Fibroblast of lung (primary cell): Measurements from ENCODE around the gene TNS3. TPM values are rescaled to one million over a fixed set of nuclear protein-coding genes. Genes with fewer than 3 reads are reported as not detected.

Experiments used
- DNase-seq, 2 donors: peaks; one replicate each; pipeline versions ENCODE4 v3.0.0 to v3.0.0-alpha.2; 2010; ENCODE audit warnings: low read depth in 2 of 2
- H2AFZ ChIP-seq: 2 replicates; pipeline ENCODE4 v1.5.1; 2012; ENCODE audit warnings: low read length, control low read depth, inconsistent platforms
- H3K27ac ChIP-seq: 2 replicates; pipeline ENCODE4 v1.5.1; 2011; ENCODE audit warnings: low read length, control low read depth; ENCODE audit not compliant: insufficient read depth
- H3K27me3 ChIP-seq: 2 replicates; pipeline ENCODE4 v1.5.1; 2011; ENCODE audit warnings: mild to moderate bottlenecking, low read length; ENCODE audit not compliant: control insufficient read depth, insufficient read depth
- H3K36me3 ChIP-seq: 2 replicates; pipeline ENCODE4 v1.5.1; 2011; ENCODE audit warnings: low read length; ENCODE audit not compliant: control insufficient read depth, insufficient read depth
- H3K4me1 ChIP-seq: 2 replicates; pipeline ENCODE4 v1.5.1; 2011; ENCODE audit warnings: low read length; ENCODE audit not compliant: control insufficient read depth, insufficient read depth; ENCODE audit errors: extremely low read depth
- H3K4me2 ChIP-seq: 2 replicates; pipeline ENCODE4 v1.5.1; 2011; ENCODE audit warnings: low read length, control low read depth; ENCODE audit not compliant: insufficient read depth; ENCODE audit errors: extremely low read depth
- H3K4me3 ChIP-seq, 4 experiments: fragments of 200-600 bp in 1 of 4; sonication (generic) in 1 of 4; replicated peaks in 1 of 4; 2 replicates each; pipeline ENCODE4 v1.5.1; 2011 to 2016; ENCODE audit warnings: low read length in 4 of 4, low read depth in 3 of 4, mild to moderate bottlenecking in 3 of 4, control low read depth in 2 of 4, inconsistent platforms in 1 of 4, mixed read lengths in 1 of 4; ENCODE audit not compliant: insufficient read depth in 1 of 4; ENCODE audit errors: control extremely low read depth in 1 of 4
- H3K79me2 ChIP-seq: 2 replicates; pipeline ENCODE4 v1.5.1; 2012; ENCODE audit warnings: mild to moderate bottlenecking, low read length, inconsistent platforms; ENCODE audit not compliant: control insufficient read depth, insufficient read depth
- H3K9ac ChIP-seq: 2 replicates; pipeline ENCODE4 v1.5.1; 2011; ENCODE audit warnings: mild to moderate bottlenecking, low read length, control low read depth; ENCODE audit not compliant: insufficient read depth
- H3K9me3 ChIP-seq: 2 replicates; pipeline ENCODE4 v1.5.1; 2012; ENCODE audit warnings: low read depth, low read length; ENCODE audit not compliant: control insufficient read depth, insufficient read depth
- H4K20me1 ChIP-seq: 2 replicates; pipeline ENCODE4 v1.5.1; 2011; ENCODE audit warnings: low read length; ENCODE audit not compliant: control insufficient read depth, insufficient read depth; ENCODE audit errors: extremely low read depth
- CTCF ChIP-seq, 2 donors: IDR thresholded peaks in 1 of 2; conservative IDR thresholded peaks in 1 of 2; 1 replicate in 1 of 2; 2 replicates in 1 of 2; pipeline ENCODE4 v1.5.1; 2011 to 2012; ENCODE audit warnings: low read length in 2 of 2, control low read depth in 1 of 2, inconsistent platforms in 1 of 2, low read depth in 1 of 2, mild to moderate bottlenecking in 1 of 2
- EZH2 ChIP-seq: IDR thresholded peaks from 2 replicates; pipeline ENCODE4 v1.5.1; 2012; ENCODE audit warnings: low read length, control low read depth, mild to moderate bottlenecking; ENCODE audit errors: missing control alignments
- polyA plus RNA-seq, 2 donors: library from polyadenylated mRNA; depleted of rRNA in 1 of 2; stranded (reverse) in 1 of 2; unstranded in 1 of 2; fragments of >200 nt; gene quantifications; 2 replicates each; pipeline ENCODE4 v1.2.1, GENCODE V29; 2011 to 2012; ENCODE audit warnings: missing spikeins in 1 of 2
- total RNA-seq: library from RNA; depleted of rRNA; stranded (reverse); fragments of >200 nt; gene quantifications from 2 replicates; pipeline ENCODE4 v1.2.1, GENCODE V29; 2014

TNS3 gene
- total and polyA plus RNA-seq, 2 donors (not counting 1 experiment from before 2014, with no cell fraction given): 74.4 to 88.8 TPM

- H3K4me3 ChIP-seq: no peak overlapping the region
- no peak overlapping the region for H3K9ac ChIP-seq
- H4K20me1 ChIP-seq: no peaks in the 10 kb centered on the region
- H3K27ac ChIP-seq: no peak overlapping the region
- H3K27me3 ChIP-seq: no peaks in the 10 kb centered on the region
- peaks cover 17% of the 10 kb centered on the region for H3K4me1 ChIP-seq
- no peak for TF ChIP-seq CTCF (conservative IDR thresholded peaks at IDR 0.05 in 1 of 2, IDR thresholded peaks at IDR 0.05 in 1 of 2; ENCODE audit: low read depth in 1 of 2, low read length in 2 of 2)
- TF ChIP-seq EZH2: no peak
- peaks cover under 1% of the 10 kb centered on the region for H3K36me3 ChIP-seq
- H3K79me2 ChIP-seq: peaks cover 24% of the 10 kb centered on the region
- no peak overlapping the region for H3K4me2 ChIP-seq
- no peaks in the 10 kb centered on the region for H3K9me3 ChIP-seq
- DNase-seq: no peak
- no peak overlapping the region for H2AFZ ChIP-seq
Measured at GRCh38 chr7:47583739-47584535, 2.0 kb upstream of the TNS3 start.

DNA sequence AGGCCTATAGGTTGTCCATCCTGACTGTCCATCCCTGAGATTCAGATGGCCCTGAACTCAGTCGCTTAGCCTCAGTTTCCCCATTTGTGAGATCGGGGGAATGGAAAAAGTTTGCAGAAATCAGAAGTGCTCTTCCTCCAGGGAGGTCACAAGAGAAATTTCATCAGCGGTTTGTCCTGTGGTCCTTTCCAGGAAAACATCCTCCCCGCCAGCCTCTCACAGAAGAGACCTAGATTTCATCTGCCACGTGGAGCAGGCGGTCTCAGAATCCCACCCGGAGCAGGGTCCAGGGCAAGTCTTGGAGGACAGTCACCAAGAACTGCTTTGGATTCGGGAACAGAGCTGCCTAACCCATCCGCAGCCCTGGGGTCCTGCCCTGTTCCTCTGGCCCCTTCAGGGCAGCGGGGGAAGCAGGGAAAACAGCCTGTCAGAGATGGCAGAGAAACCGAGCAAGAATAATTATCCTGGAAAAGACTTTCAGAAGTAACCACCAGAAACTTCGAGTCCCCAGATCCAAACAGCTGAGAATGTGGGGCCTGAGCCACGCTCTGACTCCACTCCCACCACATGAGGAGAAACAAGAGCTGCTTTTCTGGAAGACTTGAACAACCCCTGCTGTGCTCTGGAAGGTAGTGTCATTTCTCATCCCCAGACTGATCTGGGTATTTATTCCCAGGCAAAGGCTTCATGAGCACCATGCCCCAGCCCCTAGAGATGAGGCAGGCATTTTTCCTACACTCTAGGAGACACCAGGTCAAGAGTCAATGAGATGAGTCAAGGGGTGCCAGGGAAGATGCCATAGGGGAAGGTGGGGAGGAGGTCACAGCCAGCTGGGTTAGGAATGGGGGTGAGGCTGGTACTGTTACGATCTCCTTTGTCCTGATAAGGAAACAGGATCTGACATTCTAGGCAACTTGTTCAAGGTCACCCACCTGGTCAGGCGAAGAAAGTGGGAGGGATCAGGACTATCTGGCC, 1.1 kb upstream of the TNS3 start:
- Histone ChIP-seq H3K9ac (no peak overlapping the region), H3K27me3 (no peaks in the 10 kb centered on the region), H3K36me3 (peaks cover 3% of the 10 kb centered on the region), H3K79me2 (peaks cover 32% of the 10 kb centered on the region), H4K20me1 (no peaks in the 10 kb centered on the region), H3K27ac (no peak overlapping the region), H3K4me2 (peak overlapping the region; percentile 82), H3K4me1 (peaks cover 18% of the 10 kb centered on the region), H2AFZ (no peak overlapping the region), H3K9me3 (no peaks in the 10 kb centered on the region), H3K4me3 (peak overlapping the region in 1 of 4 experiments; percentile 89)
- TF ChIP-seq CTCF (conservative IDR thresholded peaks at IDR 0.05 in 1 of 2, IDR thresholded peaks at IDR 0.05 in 1 of 2; ENCODE audit: low read depth in 1 of 2, low read length in 2 of 2) (no peak), EZH2 (no peak)
- peak; percentile 32 to 79 for DNase-seq

- H3K9ac ChIP-seq: peak overlapping the region; percentile 97
- no peak overlapping the region for H2AFZ ChIP-seq
- no peaks in the 10 kb centered on the region for H4K20me1 ChIP-seq
- DNase-seq: no peak
- H3K9me3 ChIP-seq: no peaks in the 10 kb centered on the region
- H3K4me2 ChIP-seq: peak overlapping the region; percentile 74
- TF ChIP-seq EZH2 (no peak), CTCF (conservative IDR thresholded peaks at IDR 0.05 in 1 of 2, IDR thresholded peaks at IDR 0.05 in 1 of 2; ENCODE audit: low read depth in 1 of 2, low read length in 2 of 2) (no peak)
- peaks cover 45% of the 10 kb centered on the region for H3K79me2 ChIP-seq
- H3K4me3 ChIP-seq: peak overlapping the region; percentile 82 to 89 (median 88)
- H3K4me1 ChIP-seq: peaks cover 29% of the 10 kb centered on the region
- peaks cover 3% of the 10 kb centered on the region for H3K36me3 ChIP-seq
- H3K27me3 ChIP-seq: no peaks in the 10 kb centered on the region
- peak overlapping the region; percentile 79 for H3K27ac ChIP-seq
Measured at GRCh38 chr7:47581438-47581803, 490 bp downstream of the TNS3 start.
